ENCODE results near the gene IL17RE. TPM values are rescaled to one million over a fixed set of nuclear protein-coding genes. Genes with fewer than 3 reads are reported as not detected.

IL17RE gene
- polyA plus RNA-seq, 1 donor (not counting 4 experiments of a cell fraction or from before 2014, with no cell fraction given), result 16.0 TPM

GRCh38 chr3:9876991-9877390 lies 25.7 kb upstream of the IL17RE start:
- dilution Hi-C loops (cut with MboI; ENCODE audit: extremely low pct_ligation_motif_present, low sequenced_read_pairs), result no loop called here
- no peaks in the 10 kb centered on the region for H3K9me1 ChIP-seq (ENCODE audit: control insufficient read depth, extremely low read depth, insufficient read depth, low read length)

GRCh38 chr3:9878700-9879099 lies 23.9 kb upstream of the IL17RE start:
- Histone ChIP-seq H3K4me2 (ENCODE audit: control insufficient read depth, extremely low read depth, insufficient read depth, low read depth, low read length) (no peak overlapping the region), H3K27me3 (ENCODE audit: control insufficient read depth, extremely low read depth, insufficient read depth, low read length) (no peaks in the 10 kb centered on the region), H3K9me3 (ENCODE audit: control insufficient read depth, low read depth, low read length) (no peaks in the 10 kb centered on the region), H2AFZ (ENCODE audit: control insufficient read depth, low read length) (no peak overlapping the region), H3K79me2 (ENCODE audit: control insufficient read depth, insufficient read depth, low read length) (no peaks in the 10 kb centered on the region), H3K4me3 (ENCODE audit: control insufficient read depth in 2 of 3, extremely low read depth in 1 of 3, insufficient read depth in 2 of 3, low read depth in 1 of 3, low read length in 3 of 3) (no peak overlapping the region), H3K4me1 (ENCODE audit: control insufficient read depth, extremely low read depth, insufficient read depth, low read length) (peaks cover 5% of the 10 kb centered on the region), H3K9me1 (ENCODE audit: control insufficient read depth, extremely low read depth, insufficient read depth, low read length) (no peaks in the 10 kb centered on the region), H3K9ac (ENCODE audit: control insufficient read depth, extremely low read depth, insufficient read depth, low read length) (no peak overlapping the region), H3K27ac (ENCODE audit: control insufficient read depth, insufficient read depth, low read length) (no peak overlapping the region), H4K20me1 (ENCODE audit: control insufficient read depth, extremely low read depth, insufficient read depth, low read length) (no peaks in the 10 kb centered on the region), H3K36me3 (ENCODE audit: control insufficient read depth in 2 of 2, extremely low read depth in 1 of 2, insufficient read depth in 2 of 2, low read length in 2 of 2) (no peaks in the 10 kb centered on the region)
- DNase-seq (ENCODE audit: low read depth, low spot score) (no peak), FAIRE-seq (no peak)
- dilution Hi-C loops (cut with MboI; ENCODE audit: extremely low pct_ligation_motif_present, low sequenced_read_pairs), result no loop called here
- TF ChIP-seq CTCF (optimal IDR thresholded peaks at IDR 0.05 in 1 of 3, IDR thresholded peaks at IDR 0.05 in 1 of 3, conservative IDR thresholded peaks at IDR 0.05 in 1 of 3; ENCODE audit: extremely low read depth in 1 of 3, insufficient read depth in 2 of 3, low read length in 3 of 3) (no peak), EZH2 (IDR thresholded peaks at IDR 0.05; ENCODE audit: low read length) (no peak)

More at GRCh38 chr3:9876991-9877390, 25.7 kb upstream of the IL17RE start:
- Histone ChIP-seq H4K20me1 (ENCODE audit: control insufficient read depth, extremely low read depth, insufficient read depth, low read length) (no peaks in the 10 kb centered on the region), H2AFZ (ENCODE audit: control insufficient read depth, low read length) (no peak overlapping the region), H3K4me1 (ENCODE audit: control insufficient read depth, extremely low read depth, insufficient read depth, low read length) (no peaks in the 10 kb centered on the region), H3K27me3 (ENCODE audit: control insufficient read depth, extremely low read depth, insufficient read depth, low read length) (no peaks in the 10 kb centered on the region), H3K4me3 (ENCODE audit: control insufficient read depth in 2 of 3, extremely low read depth in 1 of 3, insufficient read depth in 2 of 3, low read depth in 1 of 3, low read length in 3 of 3) (no peak overlapping the region), H3K27ac (ENCODE audit: control insufficient read depth, insufficient read depth, low read length) (no peak overlapping the region), H3K36me3 (ENCODE audit: control insufficient read depth in 2 of 2, extremely low read depth in 1 of 2, insufficient read depth in 2 of 2, low read length in 2 of 2) (no peaks in the 10 kb centered on the region), H3K79me2 (ENCODE audit: control insufficient read depth, insufficient read depth, low read length) (no peaks in the 10 kb centered on the region), H3K9me3 (ENCODE audit: control insufficient read depth, low read depth, low read length) (no peaks in the 10 kb centered on the region), H3K9ac (ENCODE audit: control insufficient read depth, extremely low read depth, insufficient read depth, low read length) (no peak overlapping the region), H3K4me2 (ENCODE audit: control insufficient read depth, extremely low read depth, insufficient read depth, low read depth, low read length) (no peak overlapping the region)
- DNase-seq (ENCODE audit: low read depth, low spot score) (no peak), FAIRE-seq (no peak)
- TF ChIP-seq CTCF (optimal IDR thresholded peaks at IDR 0.05 in 1 of 3, IDR thresholded peaks at IDR 0.05 in 1 of 3, conservative IDR thresholded peaks at IDR 0.05 in 1 of 3; ENCODE audit: extremely low read depth in 1 of 3, insufficient read depth in 2 of 3, low read length in 3 of 3), result peak in 1 of 3 experiments; percentile 12
- no peak for TF ChIP-seq EZH2 (IDR thresholded peaks at IDR 0.05; ENCODE audit: low read length)

Measured in keratinocyte (primary cell).